Gastroesophageal sphincter (tissue), 3 donors: ENCODE data around the gene CCNJL.

ENCODE experiments used
- EP300 ChIP-seq: sonication (generic); formaldehyde crosslinking; IDR thresholded peaks from one replicate; pipeline ENCODE4 v1.6.1; 2017; ENCODE audit warnings: antibody characterized with exemption, mild to moderate bottlenecking
- POLR2A ChIP-seq, 2 donors: fragments of 450-650 bp; IDR thresholded peaks; one replicate each; pipeline ENCODE4 v1.6.1; 2017; ENCODE audit warnings: antibody characterized with exemption in 2 of 2, mild to moderate bottlenecking in 2 of 2, moderate library complexity in 1 of 2
- POLR2AphosphoS5 ChIP-seq: sonication (generic); formaldehyde crosslinking; IDR thresholded peaks from one replicate; pipeline ENCODE4 v1.6.1; 2017; ENCODE audit warnings: antibody characterized with exemption
- TF ChIP-seq, protein P1 (sequence below), 4 experiments: fragments of 200-600 bp in 2 of 4; fragments of 450-650 bp in 2 of 4; sonication (generic) in 1 of 4; IDR thresholded peaks; one replicate each; pipeline ENCODE4 v1.5.1; 2017 to 2019; ENCODE audit warnings: antibody characterized with exemption in 4 of 4, mild to moderate bottlenecking in 2 of 4, moderate library complexity in 2 of 4

DNA sequence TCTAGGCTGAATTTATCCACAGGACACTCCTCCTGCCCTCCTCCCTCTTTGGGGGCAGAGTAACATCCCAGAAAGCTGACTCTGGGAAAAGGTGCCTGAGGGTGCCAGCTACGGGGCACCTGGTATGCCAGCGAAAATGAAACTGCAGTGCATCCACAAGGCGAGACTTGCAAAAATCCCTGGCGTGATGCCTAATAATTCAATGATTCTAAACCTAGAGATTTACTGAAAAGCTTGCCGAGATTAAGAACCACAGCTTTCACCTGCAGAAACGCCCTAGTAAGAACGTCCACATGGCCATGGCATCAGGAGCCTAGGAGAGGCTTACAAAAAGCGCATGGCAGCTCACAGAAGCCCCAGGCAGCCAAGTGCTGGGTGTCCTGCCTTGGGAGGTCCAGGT lies 20.9 kb downstream of the CCNJL start:
- TF ChIP-seq, protein P1, sequence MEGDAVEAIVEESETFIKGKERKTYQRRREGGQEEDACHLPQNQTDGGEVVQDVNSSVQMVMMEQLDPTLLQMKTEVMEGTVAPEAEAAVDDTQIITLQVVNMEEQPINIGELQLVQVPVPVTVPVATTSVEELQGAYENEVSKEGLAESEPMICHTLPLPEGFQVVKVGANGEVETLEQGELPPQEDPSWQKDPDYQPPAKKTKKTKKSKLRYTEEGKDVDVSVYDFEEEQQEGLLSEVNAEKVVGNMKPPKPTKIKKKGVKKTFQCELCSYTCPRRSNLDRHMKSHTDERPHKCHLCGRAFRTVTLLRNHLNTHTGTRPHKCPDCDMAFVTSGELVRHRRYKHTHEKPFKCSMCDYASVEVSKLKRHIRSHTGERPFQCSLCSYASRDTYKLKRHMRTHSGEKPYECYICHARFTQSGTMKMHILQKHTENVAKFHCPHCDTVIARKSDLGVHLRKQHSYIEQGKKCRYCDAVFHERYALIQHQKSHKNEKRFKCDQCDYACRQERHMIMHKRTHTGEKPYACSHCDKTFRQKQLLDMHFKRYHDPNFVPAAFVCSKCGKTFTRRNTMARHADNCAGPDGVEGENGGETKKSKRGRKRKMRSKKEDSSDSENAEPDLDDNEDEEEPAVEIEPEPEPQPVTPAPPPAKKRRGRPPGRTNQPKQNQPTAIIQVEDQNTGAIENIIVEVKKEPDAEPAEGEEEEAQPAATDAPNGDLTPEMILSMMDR (IDR thresholded peaks at IDR 0.05), result no peak
- TF ChIP-seq EP300, result no peak
- no peak for TF ChIP-seq POLR2AphosphoS5
- no peak for TF ChIP-seq POLR2A (IDR thresholded peaks at IDR 0.05)
